Keratinocyte (primary cell): ENCODE measurements around the gene ADCY10. TPM values are rescaled to one million over a fixed set of nuclear protein-coding genes. Genes with fewer than 3 reads are reported as not detected.

Experiments used
- DNase-seq: peaks from one replicate; pipeline ENCODE4 v3.0.0-alpha.2; 2011; ENCODE audit warnings: low read depth, missing footprints, low spot score
- FAIRE-seq: peaks from 2 replicates; lab custom pipeline; 2011; peaks lifted over from hg19 to GRCh38; lab: Jason Lieb, UNC
- H2AFZ ChIP-seq: 2 replicates; pipeline ENCODE4 v1.6.0; 2012; ENCODE audit warnings: low read length, control low read depth, inconsistent platforms; ENCODE audit not compliant: control insufficient read depth
- H3K27ac ChIP-seq: 2 replicates; pipeline ENCODE4 v1.5.1; 2011; ENCODE audit warnings: low read length; ENCODE audit not compliant: control insufficient read depth, insufficient read depth
- H3K27me3 ChIP-seq: 3 replicates; pipeline ENCODE4 v1.6.0; 2011; ENCODE audit warnings: low read length; ENCODE audit not compliant: control insufficient read depth, insufficient read depth; ENCODE audit errors: extremely low read depth
- H3K36me3 ChIP-seq, 2 experiments: 2 replicates in 1 of 2; 3 replicates in 1 of 2; pipeline ENCODE4 v1.5.1; 2011; ENCODE audit warnings: low read length in 2 of 2, mild to moderate bottlenecking in 1 of 2; ENCODE audit not compliant: control insufficient read depth in 2 of 2, insufficient read depth in 2 of 2; ENCODE audit errors: extremely low read depth in 1 of 2
- H3K4me1 ChIP-seq: 3 replicates; pipeline ENCODE4 v1.5.1; 2011; ENCODE audit warnings: low read length; ENCODE audit not compliant: control insufficient read depth, insufficient read depth; ENCODE audit errors: extremely low read depth
- H3K4me2 ChIP-seq: 3 replicates; pipeline ENCODE4 v1.6.0; 2011; ENCODE audit warnings: low read depth, low read length; ENCODE audit not compliant: control insufficient read depth, insufficient read depth; ENCODE audit errors: extremely low read depth
- H3K4me3 ChIP-seq, 3 experiments: fragments of 200-600 bp in 1 of 3; sonication (generic) in 1 of 3; 2 replicates in 2 of 3; 3 replicates in 1 of 3; pipeline ENCODE4 v1.5.1; 2011 to 2016; ENCODE audit warnings: low read length in 3 of 3, mild to moderate bottlenecking in 3 of 3, control low read depth in 2 of 3, inconsistent platforms in 1 of 3, low read depth in 1 of 3, mixed read lengths in 1 of 3, mixed run types in 1 of 3, moderate library complexity in 1 of 3; ENCODE audit not compliant: control insufficient read depth in 2 of 3, insufficient read depth in 2 of 3; ENCODE audit errors: extremely low read depth in 1 of 3
- H3K79me2 ChIP-seq: 2 replicates; pipeline ENCODE4 v1.6.0; 2012; ENCODE audit warnings: low read length; ENCODE audit not compliant: control insufficient read depth, insufficient read depth
- H3K9ac ChIP-seq: 3 replicates; pipeline ENCODE4 v1.6.0; 2011; ENCODE audit warnings: low read length; ENCODE audit not compliant: control insufficient read depth, insufficient read depth; ENCODE audit errors: extremely low read depth
- H3K9me1 ChIP-seq: 3 replicates; pipeline ENCODE4 v1.6.0; 2011; ENCODE audit warnings: low read length; ENCODE audit not compliant: control insufficient read depth, insufficient read depth; ENCODE audit errors: extremely low read depth
- H3K9me3 ChIP-seq: 2 replicates; pipeline ENCODE4 v1.5.1; 2012; ENCODE audit warnings: low read depth, low read length; ENCODE audit not compliant: control insufficient read depth
- H4K20me1 ChIP-seq: 3 replicates; pipeline ENCODE4 v1.6.0; 2011; ENCODE audit warnings: low read length; ENCODE audit not compliant: control insufficient read depth, insufficient read depth; ENCODE audit errors: extremely low read depth
- CTCF ChIP-seq, 3 experiments: IDR thresholded peaks in 1 of 3; conservative IDR thresholded peaks in 1 of 3; optimal IDR thresholded peaks in 1 of 3; 2 replicates in 2 of 3; 3 replicates in 1 of 3; pipeline versions ENCODE3 to v1.5.1; 2011; ENCODE audit warnings: low read length in 3 of 3, mild to moderate bottlenecking in 3 of 3, moderate library complexity in 2 of 3, control low read depth in 1 of 3, inconsistent platforms in 1 of 3; ENCODE audit not compliant: insufficient read depth in 2 of 3; ENCODE audit errors: extremely low read depth in 1 of 3
- EZH2 ChIP-seq: IDR thresholded peaks from one replicate; pipeline ENCODE4 v1.6.1; 2012; ENCODE audit warnings: inconsistent platforms, mild to moderate bottlenecking, low read length, moderate library complexity
- dilution Hi-C: fragments of 300-500 bp; cut with MboI; formaldehyde crosslinking; loops from one replicate; pipeline ENCODE4 v1.7.0; 2020; ENCODE audit warnings: low sequenced_read_pairs; ENCODE audit not compliant: extremely low pct_ligation_motif_present
- polyA plus RNA-seq, 5 experiments: library from polyadenylated mRNA; depleted of rRNA in 3 of 5; stranded (reverse) in 3 of 5; stranded (forward) in 1 of 5; unstranded in 1 of 5; fragments of >200 nt; gene quantifications; 1 replicate in 1 of 5; 2 replicates in 3 of 5; 3 replicates in 1 of 5; pipeline versions ENCODE4 v1.2.1 to v1.2.3, GENCODE V29; 2011 to 2012; ENCODE audit warnings: missing spikeins in 2 of 5, low read depth in 1 of 5, low replicate concordance in 1 of 5

ADCY10 gene
- polyA plus RNA-seq, 1 donor (not counting 4 experiments of a cell fraction or from before 2014, with no cell fraction given) = 0.04 TPM

GRCh38 chr1:167821356-167821685, 92.6 kb downstream of the ADCY10 start:
- Histone ChIP-seq H3K36me3 (no peaks in the 10 kb centered on the region), H3K9me3 (no peaks in the 10 kb centered on the region), H3K4me1 (peaks cover 16% of the 10 kb centered on the region), H3K27ac (no peak overlapping the region), H3K79me2 (no peaks in the 10 kb centered on the region), H3K4me2 (peak overlapping the region; percentile 87), H3K9me1 (no peaks in the 10 kb centered on the region), H3K4me3 (no peak overlapping the region), H2AFZ (no peak overlapping the region), H3K9ac (no peak overlapping the region), H3K27me3 (no peaks in the 10 kb centered on the region), H4K20me1 (no peaks in the 10 kb centered on the region)
- dilution Hi-C loops = no loop called here
- FAIRE-seq = no peak
- TF ChIP-seq EZH2 (no peak), CTCF (optimal IDR thresholded peaks at IDR 0.05 in 1 of 3, IDR thresholded peaks at IDR 0.05 in 1 of 3, conservative IDR thresholded peaks at IDR 0.05 in 1 of 3; ENCODE audit: extremely low read depth in 1 of 3, insufficient read depth in 2 of 3, low read length in 3 of 3) (no peak)
- DNase-seq = no peak

GRCh38 chr1:167820684-167821355, 93.1 kb downstream of the ADCY10 start:
- Histone ChIP-seq H3K4me2 (peak overlapping the region; percentile 87), H3K4me1 (peaks cover 16% of the 10 kb centered on the region), H3K79me2 (no peaks in the 10 kb centered on the region), H3K27ac (peak overlapping the region; percentile 86), H3K27me3 (no peaks in the 10 kb centered on the region), H3K4me3 (peak overlapping the region in 2 of 3 experiments; percentile 18 to 55), H2AFZ (peak overlapping the region; percentile 43), H4K20me1 (no peaks in the 10 kb centered on the region), H3K9me1 (no peaks in the 10 kb centered on the region), H3K36me3 (no peaks in the 10 kb centered on the region), H3K9ac (peak overlapping the region; percentile 54), H3K9me3 (no peaks in the 10 kb centered on the region)
- DNase-seq = peak; percentile 32
- TF ChIP-seq CTCF (optimal IDR thresholded peaks at IDR 0.05 in 1 of 3, IDR thresholded peaks at IDR 0.05 in 1 of 3, conservative IDR thresholded peaks at IDR 0.05 in 1 of 3; ENCODE audit: extremely low read depth in 1 of 3, insufficient read depth in 2 of 3, low read length in 3 of 3) (no peak), EZH2 (no peak)
- FAIRE-seq = peak; percentile 13
- dilution Hi-C loops = no loop called here
